IMR-90 (cell line): ENCODE results near the gene OR11G2. TPM values are rescaled to one million over a fixed set of nuclear protein-coding genes. Genes with fewer than 3 reads are reported as not detected.

Source experiments
- ATAC-seq: fragments of 200-7000 bp; cut with Tn5 transposase; 2 replicates; pipeline ENCODE4 v1.9.1; 2020; ENCODE audit warnings: low read depth, mild to moderate bottlenecking, moderate library complexity
- BruUV-seq: library from RNA; stranded (reverse); fragments of 400-500 nt; replicated peaks from 2 replicates; lab custom pipeline; 2021; lab: Mats Ljungman, UMichigan
- CTCF ChIA-PET: fragments of 300-600 bp; formaldehyde crosslinking; extraction: SDS; loops from one replicate; lab custom pipeline; 2021; ENCODE audit warnings: antibody characterized with exemption; lab: Yijun Ruan, JAX
- POLR2A ChIA-PET: fragments of 300-600 bp; sonication (Branson Sonifier 250); formaldehyde crosslinking; loops from one replicate; lab custom pipeline; 2022; ENCODE audit warnings: antibody characterized with exemption; ENCODE audit not compliant: unreplicated experiment; lab: Charles Lee
- DNase-seq: peaks from one replicate; pipeline ENCODE4 v3.0.0; 2013
- H2AFZ ChIP-seq: replicated peaks from 2 replicates; pipeline ENCODE3; 2013; ENCODE audit warnings: low read length, mild to moderate bottlenecking; ENCODE audit not compliant: poor library complexity
- H2AK5ac ChIP-seq: 2 replicates; pipeline ENCODE4 v1.6.1; 2013; ENCODE audit warnings: low read depth, low read length, inconsistent platforms
- H2AK9ac ChIP-seq: replicated peaks from 2 replicates; pipeline ENCODE3; 2013; ENCODE audit warnings: mild to moderate bottlenecking, low read depth, low read length, moderate library complexity; ENCODE audit not compliant: poor library complexity
- H2BK120ac ChIP-seq: 2 replicates; pipeline ENCODE4 v1.6.1; 2013; ENCODE audit warnings: low read depth, low read length, inconsistent platforms
- H2BK15ac ChIP-seq: 3 replicates; pipeline ENCODE4 v1.6.1; 2013; ENCODE audit warnings: low read depth, low read length, inconsistent platforms
- H2BK20ac ChIP-seq: 2 replicates; pipeline ENCODE4 v1.6.1; 2013; ENCODE audit warnings: low read depth, mild to moderate bottlenecking, inconsistent platforms, low read length, moderate library complexity
- H2BK5ac ChIP-seq: 2 replicates; pipeline ENCODE4 v1.6.1; 2013; ENCODE audit warnings: mild to moderate bottlenecking, low read depth, low read length, inconsistent platforms; ENCODE audit not compliant: poor library complexity, severe bottlenecking
- H3K14ac ChIP-seq: replicated peaks from 2 replicates; pipeline ENCODE4 v1.6.1; 2013; ENCODE audit warnings: low read depth, low read length, inconsistent platforms
- H3K18ac ChIP-seq: 2 replicates; pipeline ENCODE4 v1.6.1; 2013; ENCODE audit warnings: low read depth, low read length, control low read depth
- H3K23ac ChIP-seq: 2 replicates; pipeline ENCODE4 v1.6.1; 2013; ENCODE audit warnings: low read depth, low read length, inconsistent platforms
- H3K27ac ChIP-seq: 2 replicates; pipeline ENCODE4 v1.5.1; 2013; ENCODE audit warnings: mild to moderate bottlenecking, control low read depth, low read length; ENCODE audit not compliant: insufficient read depth
- H3K27me3 ChIP-seq: 2 replicates; pipeline ENCODE4 v1.6.1; 2013; ENCODE audit warnings: low read length; ENCODE audit not compliant: control insufficient read depth, insufficient read depth
- H3K36me3 ChIP-seq: 2 replicates; pipeline ENCODE4 v1.6.1; 2013; ENCODE audit warnings: low read length, mixed read lengths; ENCODE audit not compliant: control insufficient read depth, insufficient read depth
- H3K4ac ChIP-seq: 2 replicates; pipeline ENCODE4 v1.6.1; 2013; ENCODE audit warnings: low read depth, low read length, inconsistent platforms
- H3K4me1 ChIP-seq: 2 replicates; pipeline ENCODE4 v1.6.1; 2013; ENCODE audit warnings: low read length, mixed read lengths; ENCODE audit not compliant: control insufficient read depth, insufficient read depth
- H3K4me2 ChIP-seq: 2 replicates; pipeline ENCODE4 v1.6.1; 2013; ENCODE audit warnings: low read depth, mild to moderate bottlenecking, control low read depth, low read length, moderate library complexity
- H3K4me3 ChIP-seq: 2 replicates; pipeline ENCODE4 v1.5.1; 2013; ENCODE audit warnings: low read depth, mild to moderate bottlenecking, control low read depth, low read length, moderate library complexity; ENCODE audit not compliant: insufficient read depth
- H3K56ac ChIP-seq: 2 replicates; pipeline ENCODE4 v1.6.1; 2013; ENCODE audit warnings: low read length, inconsistent platforms; ENCODE audit not compliant: insufficient read depth; ENCODE audit errors: extremely low read depth
- H3K79me1 ChIP-seq, 2 experiments: 2 replicates each; pipeline ENCODE4 v1.6.1; 2013; ENCODE audit warnings: low read length in 2 of 2, inconsistent platforms in 1 of 2, low read depth in 1 of 2
- H3K9ac ChIP-seq: 2 replicates; pipeline ENCODE4 v1.6.1; 2013; ENCODE audit warnings: low read depth, low read length, control low read depth
- H3K9me1 ChIP-seq: 2 replicates; pipeline ENCODE4 v1.6.1; 2013; ENCODE audit warnings: low read length, inconsistent platforms; ENCODE audit not compliant: insufficient read depth
- H3K9me3 ChIP-seq: 2 replicates; pipeline ENCODE4 v1.6.1; 2013; ENCODE audit warnings: low read length; ENCODE audit not compliant: control insufficient read depth, insufficient read depth
- H4K20me1 ChIP-seq: 2 replicates; pipeline ENCODE4 v1.6.1; 2013; ENCODE audit warnings: low read length, inconsistent platforms; ENCODE audit not compliant: insufficient read depth
- H4K5ac ChIP-seq: 2 replicates; pipeline ENCODE4 v1.6.1; 2013; ENCODE audit warnings: mild to moderate bottlenecking, low read depth, low read length, control low read depth
- H4K8ac ChIP-seq, 2 experiments: 2 replicates each; pipeline ENCODE4 v1.6.1; 2013; ENCODE audit warnings: low read depth in 2 of 2, low read length in 2 of 2, control low read depth in 1 of 2, inconsistent platforms in 1 of 2
- H4K91ac ChIP-seq: 2 replicates; pipeline ENCODE4 v1.6.1; 2013; ENCODE audit warnings: low read depth, low read length, inconsistent platforms; ENCODE audit not compliant: insufficient read depth
- CEBPB ChIP-seq: IDR thresholded peaks from 2 replicates; pipeline ENCODE4 v1.6.1; 2012; ENCODE audit warnings: low read depth, low read length, improper control_type of control experiment
- CHD1 ChIP-seq: IDR thresholded peaks from 2 replicates; pipeline ENCODE4 v1.6.1; 2012; ENCODE audit warnings: low read depth, low read length, improper control_type of control experiment
- MAFK ChIP-seq: IDR thresholded peaks from 2 replicates; pipeline ENCODE4 v1.6.1; 2012; ENCODE audit warnings: low read depth, low read length, improper control_type of control experiment
- NFE2L2 ChIP-seq: fragments of 150-350 bp; IDR thresholded peaks from 2 replicates; pipeline ENCODE4 v1.6.1; 2016; ENCODE audit warnings: low read depth, mild to moderate bottlenecking, low read length
- RFX5 ChIP-seq: IDR thresholded peaks from 2 replicates; pipeline ENCODE4 v1.8.0; 2012; ENCODE audit warnings: low read depth, mild to moderate bottlenecking, low read length, moderate library complexity
- WGBS, 2 experiments: methylation state at CpG; one replicate each; pipeline versions ENCODE4 v1.1.5 to v1.1.7; 2013; ENCODE audit warnings: missing lambda C conversion rate in 2 of 2; ENCODE audit not compliant: insufficient read length in 1 of 2; ENCODE audit errors: extremely low coverage in 2 of 2; 5-methylcytosine and 5-hydroxymethylcytosine counted together
- dilution Hi-C: fragments of 300-500 bp; cut with HindIII; formaldehyde crosslinking; loops from one replicate; pipeline ENCODE4 v1.14.3; 2018; ENCODE audit warnings: low sequenced_read_pairs; ENCODE audit not compliant: unreplicated experiment
- in situ Hi-C: fragments of 300-500 bp; cut with MboI; formaldehyde crosslinking; loops from 3 replicates; pipeline ENCODE4 v1.14.3; 2019; ENCODE audit warnings: low sequenced_read_pairs, inconsistent platforms, mixed read lengths
- intact Hi-C: fragments of 100-400 bp; cut with micrococcal nuclease; formaldehyde crosslinking; loops from 2 replicates; pipeline ENCODE4 v1.10.0; 2022
- polyA plus RNA-seq, 3 experiments: library from polyadenylated mRNA; depleted of rRNA; stranded (reverse); fragments of >200 nt; gene quantifications; 2 replicates each; pipeline ENCODE4 v1.2.3, GENCODE V29; 2012; ENCODE audit warnings: low replicate concordance in 1 of 3
- total RNA-seq: library from RNA; depleted of rRNA; stranded (reverse); fragments of >200 nt; gene quantifications from 2 replicates; pipeline ENCODE4 v1.2.3, GENCODE V29; 2012
- TF ChIP-seq, protein P1 (sequence below): fragments of 150-350 bp; IDR thresholded peaks from 2 replicates; pipeline ENCODE4 v1.6.1; 2016; ENCODE audit warnings: low read depth, mild to moderate bottlenecking, low read length, moderate library complexity, borderline replicate concordance
- TF ChIP-seq, protein P2 (sequence below): fragments of 150-350 bp; IDR thresholded peaks from 2 replicates; pipeline ENCODE4 v1.6.1; 2017; ENCODE audit warnings: mild to moderate bottlenecking, antibody characterized with exemption, low read length, low read depth

The OR11G2 gene
- total and polyA plus RNA-seq, 2 of the 4 experiments (the other 2 are of a cell fraction), result not detected

DNA sequence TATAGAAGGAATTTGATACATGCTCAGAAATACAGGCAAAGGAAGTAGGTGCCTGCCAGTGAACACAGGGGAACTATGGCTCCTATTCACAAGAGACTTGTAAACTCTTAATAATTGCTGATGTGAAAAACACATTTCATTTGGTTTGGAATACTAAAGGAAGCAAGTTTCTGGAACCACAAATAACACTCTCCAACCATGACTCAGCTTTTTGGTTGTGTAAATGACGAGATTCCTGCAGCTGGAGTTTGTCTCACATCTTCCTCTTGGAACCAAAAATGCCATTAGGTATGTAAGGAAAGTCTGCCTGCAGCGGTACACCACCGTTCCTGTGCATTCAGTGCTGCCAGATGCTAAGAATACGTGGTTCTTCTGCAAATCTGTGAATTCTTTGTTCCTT is 28.3 kb downstream of the OR11G2 start:
- no peak overlapping the region for H2BK5ac ChIP-seq
- no peak overlapping the region for H3K14ac ChIP-seq
- no peak overlapping the region for H4K91ac ChIP-seq
- no peak overlapping the region for H2BK20ac ChIP-seq
- intact Hi-C loops (no loop called here), in situ Hi-C loops (no loop called here), dilution Hi-C loops (no loop called here)
- TF ChIP-seq CEBPB, result no peak
- TF ChIP-seq, protein P1, sequence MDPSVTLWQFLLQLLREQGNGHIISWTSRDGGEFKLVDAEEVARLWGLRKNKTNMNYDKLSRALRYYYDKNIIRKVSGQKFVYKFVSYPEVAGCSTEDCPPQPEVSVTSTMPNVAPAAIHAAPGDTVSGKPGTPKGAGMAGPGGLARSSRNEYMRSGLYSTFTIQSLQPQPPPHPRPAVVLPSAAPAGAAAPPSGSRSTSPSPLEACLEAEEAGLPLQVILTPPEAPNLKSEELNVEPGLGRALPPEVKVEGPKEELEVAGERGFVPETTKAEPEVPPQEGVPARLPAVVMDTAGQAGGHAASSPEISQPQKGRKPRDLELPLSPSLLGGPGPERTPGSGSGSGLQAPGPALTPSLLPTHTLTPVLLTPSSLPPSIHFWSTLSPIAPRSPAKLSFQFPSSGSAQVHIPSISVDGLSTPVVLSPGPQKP, result no peak
- TF ChIP-seq, protein P2, sequence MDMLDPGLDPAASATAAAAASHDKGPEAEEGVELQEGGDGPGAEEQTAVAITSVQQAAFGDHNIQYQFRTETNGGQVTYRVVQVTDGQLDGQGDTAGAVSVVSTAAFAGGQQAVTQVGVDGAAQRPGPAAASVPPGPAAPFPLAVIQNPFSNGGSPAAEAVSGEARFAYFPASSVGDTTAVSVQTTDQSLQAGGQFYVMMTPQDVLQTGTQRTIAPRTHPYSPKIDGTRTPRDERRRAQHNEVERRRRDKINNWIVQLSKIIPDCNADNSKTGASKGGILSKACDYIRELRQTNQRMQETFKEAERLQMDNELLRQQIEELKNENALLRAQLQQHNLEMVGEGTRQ, result no peak
- TF ChIP-seq RFX5, result no peak
- TF ChIP-seq CHD1, result no peak
- TF ChIP-seq NFE2L2, result peak; percentile 82
- TF ChIP-seq MAFK, result no peak
- no peak overlapping the region for H4K5ac ChIP-seq
- H3K4me2 ChIP-seq, result no peak overlapping the region
- H4K8ac ChIP-seq, result no peak overlapping the region
- H3K27ac ChIP-seq, result no peak overlapping the region
- H3K27me3 ChIP-seq, result no peaks in the 10 kb centered on the region
- no peak overlapping the region for H2AK5ac ChIP-seq
- H3K9me1 ChIP-seq, result no peaks in the 10 kb centered on the region
- no peak overlapping the region for H3K4ac ChIP-seq
- BruUV-seq, result no TSS peak
- no peak overlapping the region for H3K9ac ChIP-seq
- DNase-seq (no peak), ATAC-seq (no peak)
- no peaks in the 10 kb centered on the region for H3K79me1 ChIP-seq
- H2BK120ac ChIP-seq, result no peak overlapping the region
- POLR2A ChIA-PET, result no interaction called here
- H2AFZ ChIP-seq, result no peak overlapping the region
- H3K4me1 ChIP-seq, result no peaks in the 10 kb centered on the region
- H4K20me1 ChIP-seq, result no peaks in the 10 kb centered on the region
- H3K4me3 ChIP-seq, result no peak overlapping the region
- no peak overlapping the region for H2BK15ac ChIP-seq
- H3K56ac ChIP-seq, result no peak overlapping the region
- no peaks in the 10 kb centered on the region for H3K9me3 ChIP-seq
- WGBS, 2 experiments, result no CpG with 5 or more reads among the region's 4 CpGs
- no peak overlapping the region for H3K23ac ChIP-seq
- no peak overlapping the region for H3K18ac ChIP-seq
- CTCF ChIA-PET, result interaction anchor here (1.0 kb wide), 1 partner anchor 9 kb away, joined by 3 read pairs; the partner anchor contains the start of gene OR11H7
- H3K36me3 ChIP-seq, result no peaks in the 10 kb centered on the region
- no peak overlapping the region for H2AK9ac ChIP-seq
